ENCODE measurements around the gene POLR2L.

POLR2L gene

GRCh38 chr11:824942-825341 is 17.4 kb downstream of the POLR2L start:
- DNase-seq, result no peak

GRCh38 chr11:824292-824880 is 17.9 kb downstream of the POLR2L start:
- DNase-seq, result no peak

GRCh38 chr11:823441-824291 is 18.7 kb downstream of the POLR2L start:
- DNase-seq, result no peak

GRCh38 chr11:821512-822371 is 20.6 kb downstream of the POLR2L start:
- no peak for DNase-seq

- DNase-seq, result no peak
Measured at GRCh38 chr11:820655-821511, 21.4 kb downstream of the POLR2L start.

- peak; percentile 96 for DNase-seq
Measured at GRCh38 chr11:819943-820649, 22.2 kb downstream of the POLR2L start.

- DNase-seq, result peak; percentile 93
Measured at GRCh38 chr11:819129-819931, 23.0 kb downstream of the POLR2L start.

- DNase-seq, result no peak
Measured at GRCh38 chr11:818396-819128, 23.8 kb downstream of the POLR2L start, which contains the start of gene PNPLA2. Gene PNPLA2 (plus strand): TSS chr11:818914. CDS start chr11:819719, 805 bp downstream.

- no peak for DNase-seq
Measured at GRCh38 chr11:816433-816779, 25.9 kb downstream of the POLR2L start.

- DNase-seq, result no peak
Measured at GRCh38 chr11:815675-816432, 26.5 kb downstream of the POLR2L start.

- DNase-seq, result no peak
Measured at GRCh38 chr11:813456-814096, 28.8 kb downstream of the POLR2L start.

GRCh38 chr11:813072-813455 is 29.3 kb downstream of the POLR2L start:
- DNase-seq, result no peak

- DNase-seq, result no peak
Measured at GRCh38 chr11:812390-812789, 29.9 kb downstream of the POLR2L start.

GRCh38 chr11:811446-812245 is 30.7 kb downstream of the POLR2L start:
- no peak for DNase-seq

- DNase-seq, result no peak
Measured at GRCh38 chr11:810040-810567, 32.2 kb downstream of the POLR2L start.

GRCh38 chr11:809287-810039 is 32.9 kb downstream of the POLR2L start, which contains the start of gene RPLP2:
Gene RPLP2 (plus strand): TSS chr11:809967. CDS start chr11:810235, 268 bp downstream.
- DNase-seq, result peak; percentile 97
